Pons (tissue), 1 donor: Measurements from ENCODE around the gene C11orf86.
"Not testable (repeated sequence)": the region's sequence is repeated elsewhere in the genome, so short reads cannot be mapped to it uniquely, and the experiment has no call there.

Source experiments
- DNase-seq: peaks from one replicate; pipeline ENCODE4 v3.0.0-alpha.2; 2016; ENCODE audit warnings: low spot score

Gene C11orf86

DNA sequence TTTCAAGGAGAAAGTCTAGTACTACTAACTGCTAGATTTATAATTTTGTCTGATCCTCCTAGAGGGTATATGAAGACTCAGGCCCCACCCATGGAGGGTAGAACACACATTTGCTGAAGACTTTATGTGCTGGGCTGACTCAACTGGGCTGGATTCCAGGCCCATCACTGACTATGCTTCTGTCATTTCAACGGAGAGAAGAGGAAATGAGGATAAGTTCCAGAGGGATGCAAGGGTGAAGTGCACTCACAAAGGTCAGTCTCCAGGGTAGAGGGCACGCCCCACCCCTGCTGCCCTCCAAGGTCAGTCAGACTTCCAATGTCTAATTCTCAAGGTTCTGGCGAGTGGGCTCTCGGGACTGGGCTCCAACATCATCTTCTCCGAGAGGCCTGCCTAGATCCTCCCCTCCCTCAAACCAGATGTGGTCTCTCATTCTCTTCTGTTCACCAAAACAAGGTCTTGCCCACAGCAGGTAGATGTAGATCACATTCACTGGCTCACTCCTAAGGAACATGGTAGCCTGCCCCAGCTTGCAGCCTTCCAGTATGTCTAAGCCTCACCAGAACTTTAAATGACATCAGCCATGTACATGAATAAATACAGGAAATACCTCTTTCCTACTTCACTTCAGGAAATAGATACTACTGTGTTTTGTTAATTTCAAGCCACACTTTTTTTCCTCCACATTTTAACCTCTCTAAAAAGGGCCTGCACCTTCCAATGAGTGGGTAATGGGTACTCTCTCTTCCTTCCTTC is 7.3 kb upstream of the C11orf86 start:
- DNase-seq: no peak

DNA sequence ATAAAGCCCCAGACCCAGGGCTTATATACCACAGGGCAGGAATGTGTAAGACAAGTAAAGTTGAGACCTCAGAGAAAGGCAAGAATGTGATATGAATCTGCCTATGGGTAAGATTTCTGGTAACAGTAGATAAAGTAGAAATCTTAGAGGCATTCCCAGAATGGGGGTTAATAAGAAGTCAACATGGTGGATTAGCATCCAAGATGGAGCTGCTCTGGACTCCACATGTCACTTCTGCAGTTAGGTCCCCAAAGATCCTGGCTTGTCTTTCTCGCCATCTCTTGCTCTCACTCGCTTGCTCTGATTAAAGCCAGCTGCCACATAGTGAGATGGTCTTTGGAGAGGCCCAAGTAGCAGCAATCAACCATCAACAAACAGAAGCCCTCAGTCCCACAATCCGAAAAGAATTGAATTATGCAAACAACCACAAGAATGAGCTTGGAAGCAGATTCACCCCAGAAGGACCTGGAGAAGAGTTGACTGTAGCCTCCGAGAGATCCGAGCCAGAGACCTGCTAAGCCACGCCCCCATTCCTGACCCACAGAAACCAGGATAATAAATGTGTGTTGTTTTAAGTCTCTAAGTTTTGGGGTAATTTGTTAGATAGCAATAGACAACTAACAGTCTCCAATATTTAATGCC is 5.4 kb upstream of the C11orf86 start:
- DNase-seq: no peak

DNA sequence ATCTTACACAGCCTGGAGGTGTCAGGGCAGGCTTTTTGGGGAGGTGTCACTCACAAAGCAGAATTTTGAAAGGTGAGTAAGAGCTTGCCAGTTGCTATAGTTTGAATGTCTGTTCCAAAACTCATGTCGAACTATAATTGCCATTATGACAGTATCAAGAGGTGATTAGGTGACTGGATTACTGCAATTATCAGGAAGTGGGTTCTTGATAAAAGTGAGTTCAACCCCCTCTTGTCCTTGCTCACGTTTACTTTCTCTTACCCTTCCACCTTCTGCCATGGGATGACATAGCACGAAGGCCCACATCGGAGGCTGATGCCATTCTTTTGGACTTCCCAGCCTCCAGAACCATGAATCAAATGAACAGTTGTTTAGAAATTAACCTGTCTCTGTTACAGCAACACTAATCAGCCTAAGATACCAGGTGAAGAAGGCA is 4.7 kb upstream of the C11orf86 start:
- DNase-seq: no peak

DNA sequence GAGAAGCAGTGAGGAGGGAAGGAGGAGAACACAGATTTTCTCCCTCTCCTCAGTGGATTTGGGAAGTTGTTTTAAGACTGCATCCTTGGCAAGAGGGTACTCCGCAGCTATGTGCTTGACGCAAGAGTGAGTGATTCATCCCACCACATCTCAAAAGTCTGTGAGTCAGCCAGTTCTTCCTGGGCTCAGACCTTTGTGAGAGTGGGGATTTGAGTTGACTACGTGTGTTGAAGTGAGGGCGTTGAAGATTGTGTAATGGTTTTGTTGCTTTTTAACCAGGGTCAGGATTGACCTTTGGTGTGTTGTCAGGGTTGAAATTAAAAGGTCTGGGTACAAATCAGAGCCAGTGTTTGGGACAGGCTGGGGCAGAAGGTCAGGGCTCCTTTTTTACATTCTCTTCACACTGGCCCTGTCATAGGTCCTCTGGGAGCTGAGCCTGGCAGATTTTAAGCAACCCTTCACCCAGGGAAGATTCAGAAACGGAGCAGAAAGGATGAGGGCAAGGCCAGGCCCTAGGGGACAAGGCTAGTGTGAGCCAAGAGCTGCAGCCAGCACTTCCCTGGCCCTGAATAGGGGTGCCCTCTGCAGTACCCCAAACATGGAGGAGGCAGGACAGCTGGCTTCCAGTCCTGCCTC is 4.2 kb upstream of the C11orf86 start:
- DNase-seq: no peak

DNA sequence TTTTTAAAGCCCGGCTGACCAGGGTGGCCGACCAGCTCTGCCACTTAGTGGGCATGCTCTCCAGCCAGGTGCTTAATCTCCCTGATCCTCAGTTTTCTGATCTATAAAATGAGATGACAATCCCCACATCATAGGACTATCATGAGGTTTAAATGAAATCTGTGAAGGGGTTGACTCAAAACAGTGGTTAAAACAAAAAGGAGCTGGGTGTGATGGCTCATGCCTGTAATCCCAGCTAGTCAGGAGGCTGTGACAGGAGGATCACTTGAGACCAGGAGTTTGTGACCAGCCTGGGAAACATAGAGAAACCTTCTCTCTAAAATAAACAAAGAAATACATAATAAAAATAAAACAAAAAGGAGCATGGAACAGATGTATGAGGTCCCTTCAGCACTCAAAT is 3.6 kb upstream of the C11orf86 start:
- no peak for DNase-seq

- DNase-seq: no peak
Measured at GRCh38 chr11:66973956-66974580, 1.0 kb upstream of the C11orf86 start.

GRCh38 chr11:66975405-66976027 is 412 bp downstream of the C11orf86 start:
- no peak for DNase-seq

DNA sequence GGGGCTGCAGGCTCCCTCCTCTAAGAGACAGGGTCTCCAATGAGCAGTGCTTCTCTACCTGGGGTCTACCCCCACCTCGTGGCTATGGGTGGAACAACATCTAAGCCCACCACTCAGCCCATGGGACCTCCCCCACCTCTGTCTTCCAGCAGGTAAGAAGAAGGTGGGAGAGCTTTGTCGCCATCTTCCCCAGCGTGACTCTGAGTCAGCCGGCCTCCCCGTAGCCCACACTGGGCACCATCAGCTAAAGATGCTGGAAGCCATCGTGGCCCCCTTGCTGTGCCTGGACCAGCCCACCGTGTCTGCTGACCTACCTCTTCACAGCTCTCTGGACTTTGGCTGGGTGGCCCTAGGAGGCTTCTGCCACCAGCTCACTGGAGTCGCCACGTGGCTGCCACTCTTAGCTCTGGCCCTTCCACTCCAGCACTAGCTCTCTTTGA is 944 bp downstream of the C11orf86 start:
- DNase-seq: no peak

- DNase-seq: no peak
Measured at GRCh38 chr11:66976925-66977324, 1.8 kb downstream of the C11orf86 start.

DNA sequence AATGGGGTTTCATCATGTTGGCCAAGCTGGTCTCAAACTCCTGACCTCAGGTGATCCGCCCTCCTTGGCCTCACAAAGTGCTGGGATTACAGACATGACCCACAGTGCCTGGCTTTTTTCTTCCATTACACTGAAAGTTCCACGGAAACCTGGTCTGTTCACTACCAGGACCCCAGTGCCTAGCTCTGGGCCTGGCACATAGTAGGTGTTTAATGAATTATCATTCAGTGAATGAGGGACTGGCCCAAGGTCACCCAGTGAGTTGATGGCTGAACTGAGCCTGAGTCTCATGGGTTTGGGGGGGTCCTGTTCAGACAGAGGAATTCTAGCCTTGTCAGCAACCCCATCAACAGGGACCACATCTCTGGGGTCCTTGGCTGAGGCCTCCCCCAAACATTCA is 3.1 kb downstream of the C11orf86 start:
- no peak for DNase-seq

- DNase-seq: no peak
Measured at GRCh38 chr11:66978717-66979116, 3.6 kb downstream of the C11orf86 start.

DNA sequence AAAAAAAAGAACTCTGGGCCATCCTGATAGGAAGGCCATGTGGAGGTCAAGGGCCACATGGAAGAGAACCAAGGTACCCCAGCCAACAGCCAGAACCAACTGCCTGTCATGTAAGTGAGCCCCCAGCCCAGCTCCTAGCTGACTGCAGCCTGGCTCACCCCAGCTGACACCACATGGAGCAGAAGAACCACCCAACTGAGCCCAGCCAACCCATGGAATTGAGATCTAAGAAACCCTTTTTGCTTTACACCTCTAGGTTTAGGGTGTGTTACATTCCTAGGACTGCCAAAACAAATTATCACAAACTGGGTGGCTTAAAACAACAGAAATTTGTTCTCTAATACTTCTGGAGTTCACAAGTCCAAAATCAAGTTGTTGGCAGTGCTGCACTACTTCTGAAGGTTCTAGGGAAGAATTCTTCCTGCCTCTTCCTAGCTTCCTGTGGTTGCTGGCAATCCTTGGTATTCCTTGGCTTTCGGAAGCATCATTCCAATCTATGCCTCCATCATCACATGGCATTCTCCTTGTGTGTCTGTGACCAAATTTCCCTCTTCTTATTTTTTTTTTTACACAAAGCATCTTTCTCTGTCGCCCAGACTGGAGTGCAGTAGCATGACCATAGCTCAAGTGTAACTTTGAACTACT is 4.4 kb downstream of the C11orf86 start:
- DNase-seq: no peak

DNA sequence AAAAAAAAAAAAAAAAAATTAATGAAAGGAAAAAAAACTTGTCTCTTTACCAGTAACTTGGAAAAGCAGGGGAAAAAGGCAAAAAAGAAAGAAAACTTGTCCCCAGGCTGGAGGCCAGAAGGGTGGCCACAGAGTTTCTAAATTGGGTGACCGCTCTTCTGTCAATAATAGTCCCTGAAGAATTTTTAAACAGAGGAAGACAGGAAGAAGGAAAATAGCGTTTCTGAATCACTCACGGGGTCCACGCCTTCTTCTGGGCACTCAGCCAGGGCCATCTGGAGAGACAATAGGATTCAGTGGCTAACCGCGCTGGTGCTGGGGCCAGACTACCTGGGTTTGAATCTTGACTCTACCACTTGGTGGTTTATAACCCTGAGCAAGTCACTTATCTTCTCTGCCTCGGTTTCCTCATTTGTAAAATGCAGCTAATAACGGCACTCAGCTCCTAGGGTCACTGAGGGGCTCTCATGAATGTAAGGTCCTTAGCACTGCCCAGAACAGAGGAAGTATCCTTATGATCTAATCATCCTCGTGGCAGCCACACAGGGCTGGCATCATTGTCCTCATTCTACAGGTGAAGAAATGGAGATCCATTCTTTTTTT is 7.0 kb downstream of the C11orf86 start:
- DNase-seq: peak; percentile 56

- DNase-seq: no peak
Measured at GRCh38 chr11:66983275-66983924, 8.3 kb downstream of the C11orf86 start.

DNA sequence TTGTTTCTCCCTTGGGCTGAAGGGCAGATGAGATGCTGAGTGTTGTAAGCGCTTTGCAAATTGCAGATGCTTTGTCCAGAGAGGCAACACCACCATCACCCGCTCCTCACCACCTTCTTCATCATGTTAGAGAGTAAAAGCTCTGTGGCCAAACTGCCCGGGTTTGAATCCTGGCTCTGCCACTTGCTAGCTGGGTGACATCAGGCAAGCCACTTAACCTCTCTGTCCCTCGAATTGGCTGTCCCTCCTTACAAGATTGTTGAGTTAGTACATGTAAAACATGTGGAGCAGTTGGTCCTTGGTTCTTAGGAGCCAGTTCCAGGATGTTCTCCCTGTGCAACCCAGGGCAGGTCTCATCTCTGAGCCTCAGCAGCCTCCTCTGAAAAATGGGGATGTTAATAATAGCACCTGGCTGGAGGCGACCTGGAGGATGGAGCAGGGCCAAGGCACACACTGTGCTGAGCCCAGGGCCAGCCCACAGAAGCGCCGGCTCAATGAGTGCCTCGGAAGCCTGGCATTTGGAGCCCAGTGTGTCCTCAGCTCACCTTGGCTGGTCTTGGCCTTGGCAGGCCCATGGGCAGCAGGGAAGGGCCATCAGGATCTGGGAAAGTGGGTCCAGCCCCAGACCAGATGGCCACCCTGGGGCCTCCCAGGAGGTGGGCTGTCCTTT is 10.5 kb downstream of the C11orf86 start:
- no peak for DNase-seq

GRCh38 chr11:66986178-66986545 is 11.1 kb downstream of the C11orf86 start:
- no peak for DNase-seq

GRCh38 chr11:66987158-66987620 is 12.1 kb downstream of the C11orf86 start:
- no peak for DNase-seq

- no peak for DNase-seq
Measured at GRCh38 chr11:66987924-66988637, 13.0 kb downstream of the C11orf86 start.

- DNase-seq: not testable (repeated sequence)
Measured at GRCh38 chr11:66988741-66989140, 13.6 kb downstream of the C11orf86 start.
